Measurements from ENCODE around the gene MXRA8.
"Not testable (repeated sequence)": the region's sequence is repeated elsewhere in the genome, so short reads cannot be mapped to it uniquely, and the experiment has no call there.

Gene MXRA8

DNA sequence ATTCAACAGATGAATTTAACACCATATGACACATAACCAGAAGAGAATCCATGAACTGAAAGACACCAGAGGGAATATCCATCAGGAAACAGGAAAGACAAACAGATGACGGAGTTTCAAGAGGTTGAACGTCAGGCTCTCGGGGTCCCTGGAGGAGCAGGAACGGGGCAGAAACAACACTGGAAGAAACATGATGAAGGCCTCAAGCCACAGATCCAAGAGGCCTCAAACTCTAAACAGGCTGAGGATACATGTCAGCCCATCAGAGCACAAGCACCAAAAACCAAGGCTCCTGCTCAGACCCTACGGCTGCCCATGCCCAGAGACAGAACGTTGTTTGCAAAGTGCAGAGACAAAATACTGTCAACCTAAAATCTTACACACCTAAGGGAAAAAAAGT, 40.9 kb downstream of the MXRA8 start:
- H3K36me3 ChIP-seq (ENCODE audit: insufficient read depth, low read length) = peaks cover 82% of the 10 kb centered on the region
- no peak overlapping the region for H2AFZ ChIP-seq (ENCODE audit: low read depth, low read length)
- TF ChIP-seq, protein P1, sequence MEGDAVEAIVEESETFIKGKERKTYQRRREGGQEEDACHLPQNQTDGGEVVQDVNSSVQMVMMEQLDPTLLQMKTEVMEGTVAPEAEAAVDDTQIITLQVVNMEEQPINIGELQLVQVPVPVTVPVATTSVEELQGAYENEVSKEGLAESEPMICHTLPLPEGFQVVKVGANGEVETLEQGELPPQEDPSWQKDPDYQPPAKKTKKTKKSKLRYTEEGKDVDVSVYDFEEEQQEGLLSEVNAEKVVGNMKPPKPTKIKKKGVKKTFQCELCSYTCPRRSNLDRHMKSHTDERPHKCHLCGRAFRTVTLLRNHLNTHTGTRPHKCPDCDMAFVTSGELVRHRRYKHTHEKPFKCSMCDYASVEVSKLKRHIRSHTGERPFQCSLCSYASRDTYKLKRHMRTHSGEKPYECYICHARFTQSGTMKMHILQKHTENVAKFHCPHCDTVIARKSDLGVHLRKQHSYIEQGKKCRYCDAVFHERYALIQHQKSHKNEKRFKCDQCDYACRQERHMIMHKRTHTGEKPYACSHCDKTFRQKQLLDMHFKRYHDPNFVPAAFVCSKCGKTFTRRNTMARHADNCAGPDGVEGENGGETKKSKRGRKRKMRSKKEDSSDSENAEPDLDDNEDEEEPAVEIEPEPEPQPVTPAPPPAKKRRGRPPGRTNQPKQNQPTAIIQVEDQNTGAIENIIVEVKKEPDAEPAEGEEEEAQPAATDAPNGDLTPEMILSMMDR (IDR thresholded peaks at IDR 0.05; ENCODE audit: borderline replicate concordance, extremely low read depth, low read length, poor library complexity, severe bottlenecking) = no peak
- TF ChIP-seq EZH2 (IDR thresholded peaks at IDR 0.05; ENCODE audit: borderline replicate concordance, low read depth, low read length, severe bottlenecking) = no peak
- peaks cover 82% of the 10 kb centered on the region for H3K79me2 ChIP-seq (ENCODE audit: insufficient read depth, low read length)
- no peaks in the 10 kb centered on the region for H3K9me3 ChIP-seq (ENCODE audit: insufficient read depth, low read length, severe bottlenecking)
- H3K4me3 ChIP-seq (ENCODE audit: low read depth in 1 of 2, low read length in 2 of 2) = no peak overlapping the region
- no peak overlapping the region for H3K4me2 ChIP-seq (ENCODE audit: insufficient read depth, low read length)
- DNase-seq (no peak), ATAC-seq (ENCODE audit: insufficient read depth, low read depth) (no peak)
- no peaks in the 10 kb centered on the region for H3K27me3 ChIP-seq (ENCODE audit: insufficient read depth, low read length, poor library complexity)
- peaks cover 22% of the 10 kb centered on the region for H3K4me1 ChIP-seq (ENCODE audit: insufficient read depth, low read length)
- H4K20me1 ChIP-seq (ENCODE audit: insufficient read depth, low read length) = peaks cover 78% of the 10 kb centered on the region
- H3K27ac ChIP-seq (ENCODE audit: low read length) = no peak overlapping the region
- no peak overlapping the region for H3K9ac ChIP-seq (ENCODE audit: low read depth, low read length)

DNA sequence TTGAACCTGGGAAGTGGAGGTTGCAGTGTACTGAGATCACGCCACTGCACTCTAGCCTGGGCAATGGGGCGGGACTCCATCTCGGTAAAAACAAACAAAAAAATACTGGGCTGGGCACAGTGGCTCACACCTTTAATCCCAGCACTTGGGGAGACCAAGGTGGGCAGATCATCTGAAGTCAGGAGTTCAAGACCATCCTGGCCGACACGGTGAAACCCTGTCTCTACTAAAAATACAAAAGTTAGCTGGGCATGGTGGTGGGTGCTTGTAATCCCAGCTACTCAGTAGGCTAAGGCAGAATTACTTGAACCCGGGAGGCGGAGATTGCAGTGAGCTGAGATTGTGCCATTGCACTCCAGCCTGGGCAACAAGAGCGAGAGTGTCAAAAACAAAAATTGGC, 42.2 kb downstream of the MXRA8 start:
- H3K9ac ChIP-seq (ENCODE audit: low read depth, low read length); H3K4me2 ChIP-seq (ENCODE audit: insufficient read depth, low read length); H3K9me3 ChIP-seq (ENCODE audit: insufficient read depth, low read length, severe bottlenecking); H3K27me3 ChIP-seq (ENCODE audit: insufficient read depth, low read length, poor library complexity); H2AFZ ChIP-seq (ENCODE audit: low read depth, low read length); H3K27ac ChIP-seq (ENCODE audit: low read length); H3K4me3 ChIP-seq (ENCODE audit: low read depth in 1 of 2, low read length in 2 of 2); DNase-seq; ATAC-seq (ENCODE audit: insufficient read depth, low read depth): not testable (repeated sequence)
- Histone ChIP-seq H4K20me1 (ENCODE audit: insufficient read depth, low read length) (peaks cover 74% of the 10 kb centered on the region), H3K4me1 (ENCODE audit: insufficient read depth, low read length) (peaks cover 10% of the 10 kb centered on the region), H3K36me3 (ENCODE audit: insufficient read depth, low read length) (peaks cover 85% of the 10 kb centered on the region), H3K79me2 (ENCODE audit: insufficient read depth, low read length) (peaks cover 73% of the 10 kb centered on the region)

DNA sequence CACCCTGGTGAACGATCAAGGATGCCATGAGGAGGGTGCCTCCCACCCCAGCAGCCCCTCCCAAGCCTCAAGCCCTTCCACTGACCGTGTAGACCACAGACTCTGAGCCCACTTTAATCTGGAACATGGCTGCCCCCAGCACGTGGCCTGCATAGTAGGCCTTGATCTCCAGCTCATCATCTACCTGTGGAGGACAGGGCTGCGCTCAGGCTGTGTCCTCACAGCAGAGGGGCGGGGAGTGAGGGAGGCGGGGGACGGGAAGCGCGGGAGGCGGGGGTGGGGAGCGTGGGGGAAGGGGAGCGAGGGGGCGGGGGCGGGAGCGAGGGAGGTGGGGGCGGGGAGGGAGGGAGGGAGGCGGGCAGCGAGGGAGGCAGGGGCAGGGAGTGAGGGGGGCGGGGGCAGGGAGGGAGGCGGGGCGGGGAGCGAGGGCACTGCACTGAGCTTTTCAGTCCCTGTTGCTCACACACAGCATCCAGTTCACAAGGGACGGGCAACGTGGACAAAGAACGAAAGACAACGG, 42.9 kb downstream of the MXRA8 start:
- ATAC-seq (ENCODE audit: insufficient read depth, low read depth) = no peak
- no peak overlapping the region for H2AFZ ChIP-seq (ENCODE audit: low read depth, low read length)
- peaks cover 7% of the 10 kb centered on the region for H3K4me1 ChIP-seq (ENCODE audit: insufficient read depth, low read length)
- no peaks in the 10 kb centered on the region for H3K9me3 ChIP-seq (ENCODE audit: insufficient read depth, low read length, severe bottlenecking)
- no peak overlapping the region for H3K9ac ChIP-seq (ENCODE audit: low read depth, low read length)
- TF ChIP-seq, protein P1 (IDR thresholded peaks at IDR 0.05; ENCODE audit: borderline replicate concordance, extremely low read depth, low read length, poor library complexity, severe bottlenecking) = no peak
- no peak for TF ChIP-seq EZH2 (IDR thresholded peaks at IDR 0.05; ENCODE audit: borderline replicate concordance, low read depth, low read length, severe bottlenecking)
- H3K36me3 ChIP-seq (ENCODE audit: insufficient read depth, low read length) = peaks cover 85% of the 10 kb centered on the region
- DNase-seq = no peak
- no peak overlapping the region for H3K27ac ChIP-seq (ENCODE audit: low read length)
- H3K79me2 ChIP-seq (ENCODE audit: insufficient read depth, low read length) = peaks cover 69% of the 10 kb centered on the region
- H3K4me3 ChIP-seq (ENCODE audit: low read depth in 1 of 2, low read length in 2 of 2) = no peak overlapping the region
- H3K4me2 ChIP-seq (ENCODE audit: insufficient read depth, low read length) = no peak overlapping the region
- no peaks in the 10 kb centered on the region for H3K27me3 ChIP-seq (ENCODE audit: insufficient read depth, low read length, poor library complexity)
- H4K20me1 ChIP-seq (ENCODE audit: insufficient read depth, low read length) = peaks cover 70% of the 10 kb centered on the region

DNA sequence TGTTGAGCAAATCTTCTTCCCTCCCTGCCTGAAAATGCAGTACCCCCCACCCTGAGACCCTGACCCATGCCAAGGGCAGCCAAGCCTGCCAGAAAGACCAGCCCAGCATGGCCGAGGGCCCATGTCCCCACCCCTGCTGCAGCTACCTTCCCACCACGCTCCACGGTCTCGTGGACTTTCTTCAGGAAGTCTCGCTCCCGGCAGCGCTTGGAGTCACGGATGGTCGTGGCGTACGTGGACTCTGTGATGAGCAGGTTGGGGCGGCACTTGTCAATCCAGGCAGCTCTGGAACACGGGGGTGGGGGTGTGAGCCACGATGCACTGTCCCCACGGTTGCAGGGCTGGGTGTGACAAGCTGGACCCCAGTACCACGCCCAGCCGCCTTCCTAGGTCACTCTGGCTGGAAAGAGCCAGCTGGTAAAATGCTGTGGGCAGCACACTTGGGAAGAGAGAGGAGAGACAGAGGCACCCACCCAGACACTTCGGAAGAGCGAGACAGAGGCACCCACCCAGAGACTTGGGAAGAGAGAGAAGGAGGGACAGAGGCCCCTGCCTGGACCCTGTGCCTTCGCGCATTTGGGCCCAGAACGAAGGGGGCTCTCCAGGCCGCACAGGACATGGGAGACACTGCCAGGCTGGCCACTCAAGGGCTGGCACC, 43.5 kb downstream of the MXRA8 start:
- Histone ChIP-seq H3K4me3 (ENCODE audit: low read depth in 1 of 2, low read length in 2 of 2) (no peak overlapping the region), H3K4me1 (ENCODE audit: insufficient read depth, low read length) (peaks cover 10% of the 10 kb centered on the region), H3K9me3 (ENCODE audit: insufficient read depth, low read length, severe bottlenecking) (no peaks in the 10 kb centered on the region), H3K79me2 (ENCODE audit: insufficient read depth, low read length) (peaks cover 69% of the 10 kb centered on the region), H2AFZ (ENCODE audit: low read depth, low read length) (no peak overlapping the region), H3K27ac (ENCODE audit: low read length) (no peak overlapping the region), H3K9ac (ENCODE audit: low read depth, low read length) (no peak overlapping the region), H3K4me2 (ENCODE audit: insufficient read depth, low read length) (no peak overlapping the region), H3K36me3 (ENCODE audit: insufficient read depth, low read length) (peaks cover 87% of the 10 kb centered on the region), H3K27me3 (ENCODE audit: insufficient read depth, low read length, poor library complexity) (no peaks in the 10 kb centered on the region), H4K20me1 (ENCODE audit: insufficient read depth, low read length) (peaks cover 70% of the 10 kb centered on the region)
- ATAC-seq (ENCODE audit: insufficient read depth, low read depth) = no peak
- no peak for DNase-seq
- TF ChIP-seq, protein P1 (IDR thresholded peaks at IDR 0.05; ENCODE audit: borderline replicate concordance, extremely low read depth, low read length, poor library complexity, severe bottlenecking) = no peak
- TF ChIP-seq EZH2 (IDR thresholded peaks at IDR 0.05; ENCODE audit: borderline replicate concordance, low read depth, low read length, severe bottlenecking) = no peak

Data from DND-41 (cell line).